NK-92 (cell line): ENCODE measurements around the gene NNAT.

Experiments
- DNase-seq: peaks from one replicate; lab custom pipeline; 2025; ENCODE audit not compliant: unreplicated experiment; lab: John Stamatoyannopoulos, UW

Gene NNAT

GRCh38 chr20:37565134-37565811, 44.2 kb downstream of the NNAT start:
- DNase-seq: no peak

GRCh38 chr20:37566590-37567330, 45.7 kb downstream of the NNAT start:
- no peak for DNase-seq

GRCh38 chr20:37567331-37567665, 46.2 kb downstream of the NNAT start:
- no peak for DNase-seq

- DNase-seq: no peak
Observed at GRCh38 chr20:37567671-37568588, 46.9 kb downstream of the NNAT start.

GRCh38 chr20:37570419-37570818, 49.4 kb downstream of the NNAT start:
- DNase-seq: no peak

- no peak for DNase-seq
Observed at GRCh38 chr20:37571033-37571432, 50.0 kb downstream of the NNAT start.
